CD14-positive monocyte (primary cell): ENCODE measurements around the gene PUSL1. TPM values are rescaled to one million over a fixed set of nuclear protein-coding genes. Genes with fewer than 3 reads are reported as not detected.

Experiments
- DNase-seq, 3 donors: peaks; one replicate each; pipeline ENCODE4 v3.0.0-alpha.2; 2011 to 2022
- H2AFZ ChIP-seq: 2 replicates; pipeline ENCODE4 v1.6.0; 2012; ENCODE audit warnings: mild to moderate bottlenecking, low read depth, low read length, inconsistent platforms; ENCODE audit not compliant: insufficient read depth, poor library complexity, severe bottlenecking
- H3K27ac ChIP-seq, 2 donors: 1 replicate in 1 of 2; 2 replicates in 1 of 2; pipeline ENCODE4 v1.5.1; 2012 to 2013; ENCODE audit warnings: low read length in 2 of 2, control low read depth in 1 of 2, inconsistent platforms in 1 of 2, low read depth in 1 of 2, mild to moderate bottlenecking in 1 of 2
- H3K27me3 ChIP-seq, 2 donors: one replicate each; pipeline versions ENCODE4 v1.6.0 to v1.6.1; 2011 to 2013; ENCODE audit warnings: low read length in 2 of 2; ENCODE audit not compliant: control insufficient read depth in 2 of 2, insufficient read depth in 2 of 2
- H3K36me3 ChIP-seq, 2 donors: replicated peaks in 1 of 2; 1 replicate in 1 of 2; 2 replicates in 1 of 2; pipeline versions ENCODE4 v1.5.1 to v1.6.1; 2012 to 2013; ENCODE audit warnings: low read length in 2 of 2, control low read depth in 1 of 2, inconsistent platforms in 1 of 2, mild to moderate bottlenecking in 1 of 2; ENCODE audit not compliant: insufficient read depth in 2 of 2, control insufficient read depth in 1 of 2
- H3K4me1 ChIP-seq, 2 donors: 1 replicate in 1 of 2; 2 replicates in 1 of 2; pipeline versions ENCODE4 v1.5.1 to v1.6.1; 2012 to 2013; ENCODE audit warnings: low read length in 2 of 2, control low read depth in 1 of 2, inconsistent platforms in 1 of 2, mild to moderate bottlenecking in 1 of 2, moderate library complexity in 1 of 2; ENCODE audit not compliant: insufficient read depth in 2 of 2, control insufficient read depth in 1 of 2
- H3K4me2 ChIP-seq: replicated peaks from 2 replicates; pipeline ENCODE3; 2012; ENCODE audit warnings: low read length, moderate library complexity, mild to moderate bottlenecking; ENCODE audit not compliant: poor library complexity, severe bottlenecking; ENCODE audit errors: extremely low read depth
- H3K4me3 ChIP-seq, 3 experiments: fragments of 200-600 bp in 1 of 3; sonication (generic) in 1 of 3; replicated peaks in 1 of 3; 1 replicate in 2 of 3; 2 replicates in 1 of 3; pipeline ENCODE4 v1.5.1; 2011 to 2013; ENCODE audit warnings: low read length in 3 of 3, mild to moderate bottlenecking in 3 of 3, control low read depth in 2 of 3, low read depth in 2 of 3, inconsistent platforms in 1 of 3, moderate library complexity in 1 of 3
- H3K79me2 ChIP-seq: 2 replicates; pipeline ENCODE4 v1.6.0; 2012; ENCODE audit warnings: mild to moderate bottlenecking, control low read depth, inconsistent platforms, low read length, moderate library complexity; ENCODE audit not compliant: insufficient read depth
- H3K9ac ChIP-seq: 2 replicates; pipeline ENCODE4 v1.6.0; 2017; ENCODE audit warnings: low read length, mild to moderate bottlenecking; ENCODE audit not compliant: insufficient read depth, poor library complexity, severe bottlenecking
- H3K9me3 ChIP-seq, 2 donors: replicated peaks in 1 of 2; 1 replicate in 1 of 2; 2 replicates in 1 of 2; pipeline versions ENCODE4 v1.5.1 to v1.6.1; 2012 to 2013; ENCODE audit warnings: low read length in 2 of 2, control low read depth in 1 of 2; ENCODE audit not compliant: control insufficient read depth in 1 of 2, insufficient read depth in 1 of 2
- H4K20me1 ChIP-seq: 2 replicates; pipeline ENCODE4 v1.6.0; 2012; ENCODE audit warnings: mild to moderate bottlenecking, low read length, control low read depth, moderate library complexity; ENCODE audit not compliant: insufficient read depth
- H3K27ac Mint-ChIP-seq, 7 donors: one replicate each; pipeline ENCODE4 v1.8.0; 2020; ENCODE audit warnings: mild to moderate bottlenecking in 7 of 7, mixed read lengths in 7 of 7, moderate library complexity in 6 of 7, inconsistent platforms in 2 of 7
- H3K27me3 Mint-ChIP-seq, 3 donors: one replicate each; pipeline ENCODE4 v1.8.0; 2021 to 2022; ENCODE audit warnings: low read depth in 3 of 3, mild to moderate bottlenecking in 3 of 3, mixed read lengths in 3 of 3, moderate library complexity in 3 of 3, inconsistent platforms in 1 of 3
- H3K36me3 Mint-ChIP-seq, 2 donors: one replicate each; pipeline ENCODE4 v1.8.0; 2020; ENCODE audit warnings: mixed read lengths in 2 of 2, inconsistent platforms in 1 of 2, mild to moderate bottlenecking in 1 of 2
- H3K4me1 Mint-ChIP-seq: one replicate; pipeline ENCODE4 v1.8.0; 2020; ENCODE audit warnings: mild to moderate bottlenecking, mixed read lengths
- H3K4me3 Mint-ChIP-seq, 2 donors: one replicate each; pipeline ENCODE4 v1.8.0; 2020; ENCODE audit warnings: mild to moderate bottlenecking in 2 of 2, mixed read lengths in 2 of 2, moderate library complexity in 1 of 2
- H3K9me3 Mint-ChIP-seq, 7 donors: one replicate each; pipeline ENCODE4 v1.8.0; 2020 to 2022; ENCODE audit warnings: mixed read lengths in 7 of 7, mild to moderate bottlenecking in 6 of 7, moderate library complexity in 6 of 7, inconsistent platforms in 2 of 7
- WGBS: methylation state at CpG from one replicate; pipeline ENCODE4 v1.1.5; 2013; ENCODE audit warnings: missing lambda C conversion rate; ENCODE audit not compliant: insufficient coverage; 5-methylcytosine and 5-hydroxymethylcytosine counted together
- intact Hi-C, 2 donors: fragments of 100-400 bp; cut with micrococcal nuclease; formaldehyde crosslinking; loops; one replicate each; pipeline versions ENCODE4 v1.15.0 to v1.15.1; 2023
- polyA plus RNA-seq, 3 donors: library from polyadenylated mRNA; depleted of rRNA in 1 of 3; unstranded in 2 of 3; stranded (reverse) in 1 of 3; fragments of 300-500 nt in 2 of 3; fragments of >200 nt in 1 of 3; fragmentation: Illumina TruSeq in 2 of 3; gene quantifications; 1 replicate in 2 of 3; 2 replicates in 1 of 3; pipeline ENCODE4 v1.2.3, GENCODE V29; 2012 to 2021
- TF ChIP-seq, protein P1 (sequence below): fragments of 200-600 bp; IDR thresholded peaks from one replicate; pipeline ENCODE4 v1.8.0; 2022; ENCODE audit warnings: antibody characterized with exemption, mild to moderate bottlenecking

The PUSL1 gene
- polyA plus RNA-seq, 3 donors = 13.8 to 27.4 (median 14.8) TPM

DNA sequence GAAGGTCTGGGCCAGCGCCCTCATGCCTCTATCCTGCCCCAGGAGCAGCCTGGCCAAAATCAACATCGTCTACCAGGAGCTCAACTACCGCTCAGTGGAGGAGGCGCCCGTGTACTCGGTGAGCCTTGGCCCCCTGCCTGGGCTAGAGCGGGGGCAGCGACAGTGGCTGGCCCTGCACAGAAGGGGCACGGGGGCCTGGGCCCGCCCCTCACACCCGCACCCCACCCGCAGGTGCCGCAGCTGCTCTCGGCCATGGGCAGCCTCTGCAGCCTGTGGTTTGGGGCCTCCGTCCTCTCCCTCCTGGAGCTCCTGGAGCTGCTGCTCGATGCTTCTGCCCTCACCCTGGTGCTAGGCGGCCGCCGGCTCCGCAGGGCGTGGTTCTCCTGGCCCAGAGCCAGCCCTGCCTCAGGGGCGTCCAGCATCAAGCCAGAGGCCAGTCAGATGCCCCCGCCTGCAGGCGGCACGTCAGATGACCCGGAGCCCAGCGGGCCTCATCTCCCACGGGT, 17.3 kb upstream of the PUSL1 start:
- 78% methylated on average over 28 of the region's 28 CpGs for WGBS
- Mint-ChIP-seq H3K4me1 (no peaks in the 10 kb centered on the region), H3K9me3 (peaks cover 0 to 10% (median 0%) of the 10 kb centered on the region in 7 donors), H3K27ac (no peak overlapping the region), H3K36me3 (peaks cover 0 to 10% of the 10 kb centered on the region in 2 donors), H3K4me3 (no peak overlapping the region), H3K27me3 (peaks cover 0 to 1% (median 0%) of the 10 kb centered on the region in 3 donors)
- Histone ChIP-seq H3K79me2 (no peaks in the 10 kb centered on the region), H3K27me3 (no peaks in the 10 kb centered on the region), H3K4me2 (no peak overlapping the region), H3K4me1 (no peaks in the 10 kb centered on the region), H3K27ac (no peak overlapping the region), H2AFZ (no peak overlapping the region), H3K4me3 (no peak overlapping the region), H4K20me1 (no peaks in the 10 kb centered on the region), H3K9ac (no peak overlapping the region), H3K36me3 (peaks cover 13 to 24% of the 10 kb centered on the region in 2 donors), H3K9me3 (no peaks in the 10 kb centered on the region)
- DNase-seq = no peak
- intact Hi-C loops = loop anchor here in 1 of 2 donors (5.0 kb wide), 1 partner anchor 169 kb away; no protein-coding TSS in a partner anchor
- TF ChIP-seq, protein P1, sequence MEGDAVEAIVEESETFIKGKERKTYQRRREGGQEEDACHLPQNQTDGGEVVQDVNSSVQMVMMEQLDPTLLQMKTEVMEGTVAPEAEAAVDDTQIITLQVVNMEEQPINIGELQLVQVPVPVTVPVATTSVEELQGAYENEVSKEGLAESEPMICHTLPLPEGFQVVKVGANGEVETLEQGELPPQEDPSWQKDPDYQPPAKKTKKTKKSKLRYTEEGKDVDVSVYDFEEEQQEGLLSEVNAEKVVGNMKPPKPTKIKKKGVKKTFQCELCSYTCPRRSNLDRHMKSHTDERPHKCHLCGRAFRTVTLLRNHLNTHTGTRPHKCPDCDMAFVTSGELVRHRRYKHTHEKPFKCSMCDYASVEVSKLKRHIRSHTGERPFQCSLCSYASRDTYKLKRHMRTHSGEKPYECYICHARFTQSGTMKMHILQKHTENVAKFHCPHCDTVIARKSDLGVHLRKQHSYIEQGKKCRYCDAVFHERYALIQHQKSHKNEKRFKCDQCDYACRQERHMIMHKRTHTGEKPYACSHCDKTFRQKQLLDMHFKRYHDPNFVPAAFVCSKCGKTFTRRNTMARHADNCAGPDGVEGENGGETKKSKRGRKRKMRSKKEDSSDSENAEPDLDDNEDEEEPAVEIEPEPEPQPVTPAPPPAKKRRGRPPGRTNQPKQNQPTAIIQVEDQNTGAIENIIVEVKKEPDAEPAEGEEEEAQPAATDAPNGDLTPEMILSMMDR = no peak

DNA sequence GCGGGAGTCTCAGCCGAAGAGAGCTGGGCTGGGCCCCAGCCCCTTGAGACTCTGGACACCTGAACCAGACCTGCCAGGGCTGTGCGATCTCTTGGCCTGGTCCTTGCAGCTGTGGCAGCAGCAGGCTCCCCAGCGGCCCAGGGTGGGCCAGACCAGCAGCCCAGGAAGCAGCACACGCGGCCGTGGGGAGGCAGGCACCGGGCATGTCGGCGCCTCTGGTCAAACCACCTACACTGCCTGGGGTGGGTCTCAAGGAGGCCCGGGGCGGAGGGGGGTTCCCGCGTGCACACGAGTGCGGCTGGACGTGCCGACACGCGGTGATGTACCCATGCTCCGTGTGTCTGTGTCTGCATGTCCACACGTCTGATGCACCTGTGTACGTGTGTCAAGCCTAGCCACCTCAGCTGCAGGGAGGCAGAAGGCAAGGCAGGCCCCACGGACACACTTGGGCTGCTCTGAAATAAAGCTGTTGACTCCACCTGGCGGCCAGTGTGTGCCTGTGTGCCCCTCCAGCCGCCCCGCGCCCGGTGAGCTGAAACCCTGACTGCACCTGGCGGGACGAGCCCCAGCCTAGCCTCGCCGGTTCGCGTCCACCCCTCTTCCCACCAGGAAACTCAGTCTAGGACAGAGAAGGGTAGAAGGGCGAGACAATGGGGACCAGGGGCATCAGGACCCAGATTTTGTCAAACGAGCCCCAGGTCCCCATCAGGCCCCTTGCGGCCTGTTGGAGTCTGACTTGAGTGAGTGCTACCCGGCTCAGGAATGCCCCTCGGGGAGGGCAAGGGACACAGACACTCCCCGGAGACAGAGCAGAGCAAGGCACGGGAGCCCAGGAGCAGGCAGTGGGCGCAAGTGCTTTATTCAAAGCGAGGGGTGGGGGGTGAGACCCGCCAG, 16.6 kb upstream of the PUSL1 start:
- H3K9ac ChIP-seq = no peak overlapping the region
- peaks cover 2 to 14% of the 10 kb centered on the region in 2 donors for H3K36me3 Mint-ChIP-seq
- no peaks in the 10 kb centered on the region for H3K27me3 ChIP-seq
- H3K4me3 ChIP-seq = no peak overlapping the region
- H3K9me3 ChIP-seq = no peaks in the 10 kb centered on the region
- H3K36me3 ChIP-seq = peaks cover 15 to 31% of the 10 kb centered on the region in 2 donors
- H3K79me2 ChIP-seq = no peaks in the 10 kb centered on the region
- H3K27me3 Mint-ChIP-seq = peaks cover 0 to 1% (median 0%) of the 10 kb centered on the region in 3 donors
- no peak overlapping the region for H3K4me3 Mint-ChIP-seq
- no peak overlapping the region for H2AFZ ChIP-seq
- WGBS = 65% methylated on average over 35 of the region's 45 CpGs
- H3K9me3 Mint-ChIP-seq = peaks cover 0 to 10% (median 0%) of the 10 kb centered on the region in 7 donors
- no peaks in the 10 kb centered on the region for H3K4me1 ChIP-seq
- TF ChIP-seq, protein P1 = peak; percentile 54
- peak in 1 of 3 donors; percentile 10 for DNase-seq
- H3K27ac ChIP-seq = no peak overlapping the region
- intact Hi-C loops = loop anchor here in 1 of 2 donors (5.0 kb wide), 1 partner anchor 169 kb away; no protein-coding TSS in a partner anchor
- H4K20me1 ChIP-seq = no peaks in the 10 kb centered on the region
- H3K4me1 Mint-ChIP-seq = no peaks in the 10 kb centered on the region
- no peak overlapping the region for H3K4me2 ChIP-seq
- no peak overlapping the region for H3K27ac Mint-ChIP-seq
